Erythroblast (primary cell): ENCODE measurements around the gene ICAM4.
A peak's percentile ranks its signal among the peaks of the same experiment; 100 is the strongest.
"Not testable (repeated sequence)": the region's sequence is repeated elsewhere in the genome, so short reads cannot be mapped to it uniquely, and the experiment has no call there.

Source experiments
- DNase-seq, 2 experiments: peaks; one replicate each; lab custom pipeline; 2025; lab: John Stamatoyannopoulos, UW
- GATA1 ChIP-seq: IDR thresholded peaks from 2 replicates; pipeline ENCODE4 v1.6.1; 2011; ENCODE audit warnings: low read depth, mild to moderate bottlenecking, control low read depth, low read length, moderate library complexity
- POLR2A ChIP-seq: IDR thresholded peaks from 2 replicates; pipeline ENCODE4 v1.6.1; 2011; ENCODE audit warnings: mild to moderate bottlenecking, low read length

Gene ICAM4

DNA sequence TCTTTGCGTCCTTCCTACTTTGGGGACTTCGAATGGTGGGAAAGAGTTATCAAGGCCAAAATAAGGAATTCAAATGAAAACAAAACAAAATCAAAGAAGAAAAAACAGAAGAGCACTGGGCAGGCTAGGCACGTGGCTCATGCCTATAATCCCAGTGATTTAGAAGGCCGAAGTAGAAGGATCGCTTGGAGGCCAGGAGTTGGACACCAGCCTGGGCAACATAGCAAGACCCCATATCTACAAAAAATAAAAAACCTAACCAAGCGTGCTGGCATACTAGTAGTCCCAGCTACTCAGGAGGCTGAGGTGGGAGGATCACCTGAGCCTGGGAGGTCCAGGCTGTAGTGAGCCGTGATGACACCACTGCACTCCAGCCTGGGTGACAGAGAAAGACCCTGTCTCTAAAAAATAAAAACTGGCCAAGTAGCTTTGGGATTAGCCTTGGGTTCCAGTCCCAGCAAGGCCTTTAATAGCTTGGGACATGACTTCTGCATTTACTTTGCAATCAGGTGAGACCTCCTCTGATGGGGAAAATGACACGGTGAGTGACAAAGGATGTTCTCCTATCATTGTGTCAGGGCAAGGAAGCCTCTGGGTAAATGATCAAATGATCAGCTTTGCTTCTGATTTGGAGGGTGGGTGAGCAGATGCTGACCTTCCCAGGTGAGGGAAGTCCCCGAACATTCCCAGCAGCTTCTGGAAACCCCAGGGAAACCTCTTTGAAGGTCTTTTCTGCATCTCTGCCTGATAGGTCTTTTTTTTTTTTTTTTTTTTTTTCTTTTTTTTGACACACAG is 8.8 kb upstream of the ICAM4 start:
- no peak for DNase-seq
- TF ChIP-seq POLR2A (no peak), GATA1 (no peak)

DNA sequence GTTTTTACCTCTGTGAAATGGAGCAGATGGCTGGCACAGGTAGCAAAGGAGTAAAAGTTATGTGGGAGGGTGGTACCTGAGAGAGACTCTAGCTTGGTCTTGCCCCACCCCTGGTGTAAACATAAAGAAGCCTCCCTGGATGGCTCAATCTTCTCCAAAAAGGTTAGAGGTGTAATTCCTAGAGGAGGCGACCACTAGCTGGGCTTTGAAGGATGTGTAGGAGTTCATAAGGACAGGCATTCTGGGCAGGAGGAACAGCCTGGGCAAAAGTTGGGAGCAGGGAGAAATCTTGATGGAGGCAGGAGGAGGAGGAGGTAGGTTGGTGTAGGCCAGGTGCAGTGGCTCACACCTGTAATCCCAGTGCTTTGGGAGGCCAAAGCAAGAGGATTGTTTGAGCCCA is 7.8 kb upstream of the ICAM4 start:
- TF ChIP-seq POLR2A = no peak
- no peak for TF ChIP-seq GATA1
- no peak for DNase-seq

DNA sequence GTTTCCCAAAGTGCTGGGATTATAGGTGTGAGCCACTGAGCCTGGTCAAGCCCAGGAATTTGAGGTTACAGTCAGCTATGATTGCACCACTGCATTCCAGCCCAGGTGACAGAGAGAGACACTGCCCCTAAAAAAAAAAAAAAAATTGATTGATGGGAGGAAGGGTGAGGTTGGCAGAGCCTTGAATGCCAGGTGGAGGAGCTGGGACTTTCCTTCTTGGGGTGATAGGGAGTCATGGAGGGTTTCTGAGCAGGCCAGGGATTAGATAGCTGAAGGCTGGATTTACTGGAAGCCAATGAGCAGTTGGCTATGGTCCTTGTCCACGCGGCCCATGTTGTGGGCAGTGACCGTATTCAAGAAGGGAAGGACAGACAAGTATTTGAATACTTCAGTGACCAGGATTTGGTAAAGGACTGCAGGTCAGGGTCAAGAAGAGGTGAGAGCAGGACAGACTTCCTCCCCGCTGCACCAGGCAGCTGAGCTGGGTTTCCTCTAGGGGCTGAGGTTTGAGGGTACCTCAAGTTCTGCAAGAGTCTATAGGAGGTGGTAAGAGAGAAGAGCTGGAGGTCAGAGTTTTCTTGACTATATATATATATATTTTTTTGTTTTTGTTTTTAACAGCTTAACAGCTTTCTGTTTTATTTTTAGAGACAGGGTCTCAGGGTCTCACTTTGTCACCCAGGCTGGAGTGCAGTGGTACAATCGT is 6.9 kb upstream of the ICAM4 start:
- TF ChIP-seq GATA1 (no peak), POLR2A (no peak)
- DNase-seq = no peak

DNA sequence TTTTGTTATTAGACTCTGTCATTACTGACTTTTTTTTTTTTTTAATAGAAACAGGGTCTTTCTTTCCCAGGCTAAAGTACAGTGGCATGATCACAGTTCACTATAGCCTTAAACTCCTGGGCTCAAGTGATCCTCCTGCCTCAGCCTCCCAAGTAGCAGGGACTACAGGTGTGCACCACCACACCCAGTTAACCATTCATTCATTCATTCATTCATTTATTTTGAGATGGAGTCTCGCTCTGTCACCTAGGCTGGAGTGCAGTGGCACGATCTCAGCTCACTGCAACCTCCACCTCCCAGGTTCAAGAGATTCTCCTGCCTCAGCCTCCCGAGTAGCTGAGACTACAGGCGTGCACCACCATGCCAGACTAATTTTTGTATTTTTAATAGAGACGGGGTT is 4.7 kb upstream of the ICAM4 start:
- not testable (repeated sequence) for DNase-seq

DNA sequence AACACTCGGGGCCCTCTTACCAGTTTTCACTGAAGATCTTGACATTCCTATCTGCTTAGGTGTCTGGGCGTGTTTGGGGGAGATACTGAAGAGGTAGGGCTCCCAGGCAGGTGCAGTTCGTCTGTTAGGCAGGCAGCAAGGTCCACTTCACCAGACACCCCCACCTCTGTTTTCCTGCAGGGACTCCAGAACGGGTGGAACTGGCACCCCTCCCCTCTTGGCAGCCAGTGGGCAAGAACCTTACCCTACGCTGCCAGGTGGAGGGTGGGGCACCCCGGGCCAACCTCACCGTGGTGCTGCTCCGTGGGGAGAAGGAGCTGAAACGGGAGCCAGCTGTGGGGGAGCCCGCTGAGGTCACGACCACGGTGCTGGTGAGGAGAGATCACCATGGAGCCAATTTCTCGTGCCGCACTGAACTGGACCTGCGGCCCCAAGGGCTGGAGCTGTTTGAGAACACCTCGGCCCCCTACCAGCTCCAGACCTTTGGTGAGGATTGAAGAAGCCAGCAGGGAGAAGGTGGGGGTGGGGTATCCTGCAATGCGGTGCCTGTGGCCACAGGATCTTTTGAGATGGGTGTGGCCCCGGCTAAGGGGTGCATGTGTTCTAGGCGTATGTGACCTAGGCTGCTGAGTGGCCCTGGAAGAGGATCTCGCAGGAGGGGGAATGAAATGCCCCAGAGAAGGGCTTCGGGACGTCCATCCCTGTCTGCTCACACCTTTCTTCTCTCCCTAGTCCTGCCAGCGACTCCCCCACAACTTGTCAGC is 3.3 kb upstream of the ICAM4 start:
- no peak for TF ChIP-seq POLR2A
- no peak for TF ChIP-seq GATA1
- DNase-seq = peak; percentile 32 to 40

DNA sequence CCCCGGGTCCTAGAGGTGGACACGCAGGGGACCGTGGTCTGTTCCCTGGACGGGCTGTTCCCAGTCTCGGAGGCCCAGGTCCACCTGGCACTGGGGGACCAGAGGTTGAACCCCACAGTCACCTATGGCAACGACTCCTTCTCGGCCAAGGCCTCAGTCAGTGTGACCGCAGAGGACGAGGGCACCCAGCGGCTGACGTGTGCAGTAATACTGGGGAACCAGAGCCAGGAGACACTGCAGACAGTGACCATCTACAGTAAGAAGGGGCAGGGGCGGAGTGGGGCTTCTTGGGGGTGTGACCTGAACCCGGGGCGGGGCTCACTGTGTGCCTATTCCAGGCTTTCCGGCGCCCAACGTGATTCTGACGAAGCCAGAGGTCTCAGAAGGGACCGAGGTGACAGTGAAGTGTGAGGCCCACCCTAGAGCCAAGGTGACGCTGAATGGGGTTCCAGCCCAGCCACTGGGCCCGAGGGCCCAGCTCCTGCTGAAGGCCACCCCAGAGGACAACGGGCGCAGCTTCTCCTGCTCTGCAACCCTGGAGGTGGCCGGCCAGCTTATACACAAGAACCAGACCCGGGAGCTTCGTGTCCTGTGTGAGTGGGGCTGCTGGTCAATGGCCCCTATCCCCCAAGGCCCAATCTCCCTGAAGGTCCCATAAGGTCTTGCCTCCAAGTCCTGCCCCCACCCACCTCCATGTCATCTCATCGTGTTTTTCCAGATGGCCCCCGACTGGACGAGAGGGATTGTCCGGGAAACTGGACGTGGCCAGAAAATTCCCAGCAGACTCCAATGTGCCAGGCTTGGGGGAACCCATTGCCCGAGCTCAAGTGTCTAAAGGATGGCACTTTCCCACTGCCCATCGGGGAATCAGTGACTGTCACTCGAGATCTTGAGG is 2.4 kb upstream of the ICAM4 start:
- TF ChIP-seq POLR2A (no peak), GATA1 (no peak)
- DNase-seq = no peak

DNA sequence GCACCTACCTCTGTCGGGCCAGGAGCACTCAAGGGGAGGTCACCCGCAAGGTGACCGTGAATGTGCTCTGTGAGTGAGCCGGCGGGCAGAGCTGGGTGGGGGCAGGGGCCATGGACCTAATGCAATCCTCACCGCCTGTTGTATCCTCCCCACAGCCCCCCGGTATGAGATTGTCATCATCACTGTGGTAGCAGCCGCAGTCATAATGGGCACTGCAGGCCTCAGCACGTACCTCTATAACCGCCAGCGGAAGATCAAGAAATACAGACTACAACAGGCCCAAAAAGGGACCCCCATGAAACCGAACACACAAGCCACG is 1.8 kb upstream of the ICAM4 start:
- no peak for DNase-seq
- TF ChIP-seq POLR2A (no peak), GATA1 (no peak)

DNA sequence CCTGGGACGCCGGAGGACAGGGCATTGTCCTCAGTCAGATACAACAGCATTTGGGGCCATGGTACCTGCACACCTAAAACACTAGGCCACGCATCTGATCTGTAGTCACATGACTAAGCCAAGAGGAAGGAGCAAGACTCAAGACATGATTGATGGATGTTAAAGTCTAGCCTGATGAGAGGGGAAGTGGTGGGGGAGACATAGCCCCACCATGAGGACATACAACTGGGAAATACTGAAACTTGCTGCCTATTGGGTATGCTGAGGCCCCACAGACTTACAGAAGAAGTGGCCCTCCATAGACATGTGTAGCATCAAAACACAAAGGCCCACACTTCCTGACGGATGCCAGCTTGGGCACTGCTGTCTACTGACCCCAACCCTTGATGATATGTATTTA is 1.4 kb upstream of the ICAM4 start:
- TF ChIP-seq GATA1 (no peak), POLR2A (no peak)

DNA sequence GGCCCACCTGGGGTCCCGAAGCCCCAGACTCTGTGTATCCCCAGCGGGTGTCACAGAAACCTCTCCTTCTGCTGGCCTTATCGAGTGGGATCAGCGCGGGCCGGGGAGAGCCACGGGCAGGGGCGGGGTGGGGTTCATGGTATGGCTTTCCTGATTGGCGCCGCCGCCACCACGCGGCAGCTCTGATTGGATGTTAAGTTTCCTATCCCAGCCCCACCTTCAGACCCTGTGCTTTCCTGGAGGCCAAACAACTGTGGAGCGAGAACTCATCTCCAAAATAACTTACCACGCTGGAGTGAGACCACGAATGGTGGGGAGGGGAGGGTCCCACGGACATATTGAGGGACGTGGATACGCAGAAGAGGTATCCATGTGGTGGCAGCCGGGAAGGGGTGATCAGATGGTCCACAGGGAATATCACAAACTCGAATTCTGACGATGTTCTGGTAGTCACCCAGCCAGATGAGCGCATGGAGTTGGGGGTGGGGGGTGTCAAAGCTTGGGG is 2.0 kb downstream of the ICAM4 start:
- TF ChIP-seq POLR2A = peak; percentile 75
- no peak for TF ChIP-seq GATA1
- peak; percentile 93 to 94 for DNase-seq

More for the DNA sequence above, 1.4 kb upstream of the ICAM4 start:
- no peak for DNase-seq

DNA sequence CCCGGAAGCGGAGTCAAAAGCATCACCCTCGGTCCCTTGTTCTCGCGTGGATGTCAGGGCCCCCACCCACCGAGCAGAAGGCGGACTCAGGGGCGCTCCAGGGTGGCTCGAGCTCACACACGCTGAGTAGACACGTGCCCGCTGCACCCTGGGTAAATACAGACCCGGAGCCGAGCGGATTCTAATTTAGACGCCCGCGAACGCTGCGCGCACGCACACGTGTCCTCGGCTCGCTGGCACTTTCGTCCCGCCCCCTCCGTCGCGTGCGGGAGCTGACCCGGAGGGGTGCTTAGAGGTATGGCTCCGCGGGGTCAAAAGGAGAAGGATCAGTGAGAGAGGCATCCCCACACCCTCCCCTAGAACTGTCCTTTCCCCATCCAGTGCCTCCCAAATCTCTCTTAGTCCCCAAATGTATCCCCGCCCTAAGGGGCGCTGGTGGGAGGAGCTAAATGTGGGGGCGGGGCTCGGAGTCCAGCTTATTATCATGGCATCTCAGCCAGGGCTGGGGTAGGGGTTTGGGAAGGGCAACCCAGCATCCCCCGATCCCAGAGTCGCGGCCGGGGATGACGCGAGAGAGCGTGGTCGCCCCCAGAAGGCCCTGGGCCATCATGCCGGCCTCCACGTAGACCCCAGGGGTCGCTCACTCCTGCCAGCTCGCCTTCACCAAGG is 2.5 kb downstream of the ICAM4 start:
- TF ChIP-seq POLR2A = peak; percentile 52
- no peak for TF ChIP-seq GATA1
- DNase-seq = peak; percentile 91

DNA sequence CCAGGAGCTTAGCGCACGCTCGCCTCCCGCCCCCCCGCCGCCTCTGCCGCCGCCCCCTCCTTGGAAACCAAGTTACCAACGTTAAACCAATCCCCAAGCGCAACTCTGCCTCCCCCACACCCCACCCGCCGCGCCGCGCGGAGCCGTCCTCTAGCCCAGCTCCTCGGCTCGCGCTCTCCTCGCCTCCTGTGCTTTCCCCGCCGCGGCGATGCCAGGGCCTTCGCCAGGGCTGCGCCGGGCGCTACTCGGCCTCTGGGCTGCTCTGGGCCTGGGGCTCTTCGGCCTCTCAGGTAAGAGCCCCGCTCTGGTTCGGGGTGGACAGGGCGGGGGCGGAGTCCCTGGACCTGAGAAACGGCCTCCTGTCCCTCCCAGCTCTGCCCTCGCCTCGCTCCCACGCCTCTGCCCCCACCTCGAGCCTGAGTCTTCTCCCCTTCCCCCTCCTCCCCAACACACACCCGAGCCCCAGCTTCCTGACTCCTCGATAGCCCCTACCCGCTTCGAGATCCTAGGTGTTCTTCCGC is 3.1 kb downstream of the ICAM4 start, which contains the start of gene ICAM5:
TSS of gene ICAM5 (plus strand) at position 117 of the 521 bp plus-strand sequence. CDS start at position 209, 92 bp downstream.
- TF ChIP-seq POLR2A (no peak), GATA1 (no peak)

DNA sequence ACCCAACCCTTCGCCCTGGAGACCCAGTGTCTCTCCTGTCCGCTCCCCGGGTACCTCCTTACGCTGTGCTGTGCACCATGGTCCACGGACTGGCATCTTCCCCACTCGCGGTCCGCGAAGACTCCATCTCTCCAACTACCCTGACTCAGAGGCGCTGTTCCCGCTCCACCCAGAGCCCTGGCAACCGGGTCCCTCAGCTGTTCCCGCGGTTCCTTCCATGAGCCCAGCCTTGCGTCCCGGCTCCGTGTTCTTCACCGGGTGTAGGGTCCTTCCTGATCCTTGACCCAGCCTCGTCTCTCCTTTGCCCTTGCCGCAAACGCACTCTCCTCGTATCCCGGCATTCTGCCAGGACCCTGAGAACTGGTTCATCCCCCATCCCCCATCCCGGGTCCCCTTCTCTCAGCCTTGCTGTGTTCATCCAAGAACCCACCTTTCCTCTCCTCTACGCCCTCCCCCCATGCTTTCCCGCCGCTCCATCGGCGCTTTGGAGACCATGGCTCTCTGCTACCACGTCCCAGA is 3.7 kb downstream of the ICAM4 start:
- TF ChIP-seq POLR2A = no peak
- no peak for TF ChIP-seq GATA1
- DNase-seq = peak in 1 of 2 experiments; percentile 68

More for the DNA sequence above, 3.1 kb downstream of the ICAM4 start, which contains the start of gene ICAM5:
- peak; percentile 88 to 89 for DNase-seq
